Islet of Langerhans (tissue), 1 donor: ENCODE data around the gene SLC9A1.
A peak's percentile ranks its signal among the peaks of the same experiment; 100 is the strongest.

Experiments
- FAIRE-seq: peaks from one replicate; lab custom pipeline; 2011; peaks lifted over from hg19 to GRCh38; lab: Jason Lieb, UNC

SLC9A1 gene

GRCh38 chr1:27102134-27102706 is 52.7 kb downstream of the SLC9A1 start:
- no peak for FAIRE-seq

DNA sequence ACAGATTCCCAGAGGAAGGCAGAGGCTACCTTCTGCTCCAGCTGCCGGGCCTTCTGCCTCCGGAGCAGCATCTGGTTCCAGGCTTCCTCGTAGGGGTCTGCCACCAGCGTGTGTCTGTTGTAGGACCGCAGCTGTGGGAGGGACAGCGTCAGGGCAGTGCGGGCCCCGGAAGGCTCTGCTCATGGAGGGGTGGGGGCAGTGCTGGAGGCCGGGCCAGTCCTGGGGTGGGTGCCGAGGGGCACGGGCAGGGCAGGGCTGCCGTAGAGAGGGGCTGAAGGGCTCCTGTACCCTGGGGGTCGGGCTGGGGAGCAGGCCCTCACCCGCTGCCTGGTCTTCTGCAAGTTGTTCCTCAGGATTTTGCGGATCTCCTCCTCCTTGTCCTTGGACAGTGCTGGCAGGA is 53.2 kb downstream of the SLC9A1 start:
- FAIRE-seq, result no peak

DNA sequence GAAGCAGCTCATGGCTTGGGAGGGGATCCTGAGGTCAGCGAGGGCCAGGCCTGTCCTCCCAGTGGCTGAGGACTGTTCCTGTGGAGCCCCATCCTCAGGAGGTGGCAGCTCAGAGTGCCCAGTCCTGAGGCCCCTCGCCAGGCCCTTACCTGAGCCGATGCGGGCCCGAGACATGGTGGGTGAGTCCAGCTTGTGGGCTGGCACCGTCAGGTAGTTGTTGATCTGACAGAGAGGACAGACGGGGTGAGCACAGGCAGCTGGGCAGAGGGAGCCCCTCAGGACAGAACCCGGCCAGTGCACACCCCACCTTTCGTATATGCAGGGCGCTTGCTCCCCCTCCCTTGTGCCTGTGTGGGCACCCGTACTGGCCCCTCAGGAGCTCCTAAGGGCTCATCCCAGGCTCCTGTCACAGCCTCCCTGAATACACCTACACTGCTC is 53.9 kb downstream of the SLC9A1 start:
- no peak for FAIRE-seq

DNA sequence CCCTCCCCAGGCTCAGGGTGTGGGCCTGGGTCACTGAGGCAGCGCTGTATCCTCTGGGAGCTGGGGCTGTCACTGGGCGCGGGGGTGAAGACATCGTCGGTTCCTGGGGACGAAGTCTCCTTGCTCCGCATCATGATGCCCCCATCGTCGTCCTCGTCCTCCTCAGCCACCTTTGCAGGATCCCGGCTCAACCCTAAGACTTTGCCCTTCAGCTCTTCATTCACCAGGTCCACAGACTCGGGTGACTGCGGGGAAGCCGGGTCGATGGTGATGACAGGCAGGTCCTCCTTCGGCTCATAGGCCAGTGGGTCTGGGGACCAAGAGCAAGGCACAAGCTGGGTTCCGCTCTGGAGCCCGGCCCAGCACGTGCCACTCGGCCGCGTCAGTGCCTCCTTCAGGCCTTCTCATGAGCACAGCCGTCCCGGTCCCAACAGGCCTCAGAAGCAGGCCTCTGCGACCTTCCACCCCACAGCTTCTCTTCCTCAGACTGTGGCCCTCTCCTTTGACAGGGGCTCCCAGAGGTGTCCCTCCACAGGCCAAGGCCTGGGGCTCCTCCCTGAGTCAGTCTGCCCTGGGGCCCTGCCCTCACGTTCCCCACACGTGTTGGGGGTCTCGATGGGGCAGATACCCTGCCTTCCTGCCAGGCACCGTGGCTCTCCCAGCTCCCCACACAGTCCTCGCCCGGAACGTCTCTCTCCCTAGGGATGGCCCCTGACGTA is 54.4 kb downstream of the SLC9A1 start:
- no peak for FAIRE-seq

GRCh38 chr1:27099587-27100334 is 55.2 kb downstream of the SLC9A1 start:
- no peak for FAIRE-seq

DNA sequence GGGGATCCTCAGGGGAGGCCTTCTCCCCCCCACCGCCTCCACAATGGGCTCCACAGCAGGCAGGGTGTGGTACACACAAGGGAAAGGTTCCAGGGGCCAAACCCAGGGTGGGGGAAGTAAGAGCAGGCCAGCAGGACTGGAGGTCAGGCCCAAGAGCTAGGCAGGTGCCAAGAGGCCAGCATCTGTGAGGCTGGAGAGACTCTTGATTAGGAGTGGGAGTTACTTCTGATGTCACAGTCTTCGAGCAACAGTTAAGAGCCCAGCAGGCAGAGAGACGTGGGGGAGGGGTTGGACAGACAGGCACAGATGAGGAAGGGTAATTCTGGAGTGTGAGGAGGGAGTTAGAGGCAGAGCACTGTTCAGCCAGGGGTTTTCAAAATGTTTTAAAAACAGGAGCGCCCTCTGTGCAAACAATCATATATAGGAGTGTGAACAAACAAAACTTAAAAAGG is 55.8 kb downstream of the SLC9A1 start:
- FAIRE-seq, result no peak

DNA sequence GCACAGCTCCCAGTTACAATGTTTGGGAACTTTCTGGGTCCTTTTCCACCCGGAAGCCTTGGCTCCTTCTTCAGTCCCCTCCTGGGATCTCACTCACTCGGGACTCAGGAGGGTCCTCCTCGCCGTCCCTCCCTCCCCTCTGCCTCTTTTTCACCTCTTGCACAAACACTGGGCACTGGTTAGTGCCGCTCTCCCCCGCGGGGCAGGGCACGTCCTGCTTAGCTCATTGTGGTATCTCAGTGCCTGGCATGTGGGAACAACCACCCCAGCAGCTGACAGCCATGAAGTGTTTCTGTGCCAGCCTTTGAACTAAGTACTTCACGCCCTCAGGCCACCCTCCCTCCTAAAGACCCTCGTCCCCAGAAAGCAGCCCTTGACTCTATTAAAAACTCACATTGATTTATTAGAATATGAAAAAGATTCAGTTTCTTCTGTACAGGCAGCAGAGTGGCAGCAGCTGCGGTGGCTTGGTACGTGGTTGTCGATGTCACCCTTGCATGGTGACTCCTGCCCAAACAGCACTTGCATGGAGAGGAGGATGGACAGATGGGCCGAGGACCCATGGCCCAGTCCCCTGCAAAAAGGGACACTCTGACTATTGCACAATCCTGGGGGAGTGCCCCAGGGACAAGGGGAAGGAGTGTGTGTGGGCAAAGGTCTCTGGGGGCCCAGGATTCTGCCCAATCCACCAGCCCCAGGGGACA is 56.3 kb downstream of the SLC9A1 start:
- FAIRE-seq, result no peak

- FAIRE-seq, result peak; percentile 45
Measured at GRCh38 chr1:27097484-27097917, 57.4 kb downstream of the SLC9A1 start.

- FAIRE-seq, result no peak
Measured at GRCh38 chr1:27095576-27095975, 59.3 kb downstream of the SLC9A1 start.

DNA sequence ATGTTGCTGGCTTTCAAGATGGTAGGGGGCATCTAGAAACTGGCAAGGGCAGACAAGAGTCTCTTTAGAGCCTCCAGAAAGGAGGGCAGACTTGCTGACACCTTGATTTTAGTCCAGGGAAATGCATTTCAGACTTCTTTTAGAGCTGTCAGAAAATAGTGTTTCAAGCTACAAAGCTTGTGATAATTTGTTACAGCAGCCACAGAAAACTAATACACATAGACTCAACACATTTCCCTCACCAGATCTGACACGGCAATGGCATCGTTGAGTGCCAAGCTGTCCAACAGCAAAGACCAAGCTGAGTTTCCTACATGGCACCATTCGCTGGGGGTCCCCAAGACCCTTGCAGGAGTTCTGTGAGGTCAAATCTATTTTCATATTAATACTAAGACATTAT is 62.0 kb downstream of the SLC9A1 start:
- FAIRE-seq, result no peak

DNA sequence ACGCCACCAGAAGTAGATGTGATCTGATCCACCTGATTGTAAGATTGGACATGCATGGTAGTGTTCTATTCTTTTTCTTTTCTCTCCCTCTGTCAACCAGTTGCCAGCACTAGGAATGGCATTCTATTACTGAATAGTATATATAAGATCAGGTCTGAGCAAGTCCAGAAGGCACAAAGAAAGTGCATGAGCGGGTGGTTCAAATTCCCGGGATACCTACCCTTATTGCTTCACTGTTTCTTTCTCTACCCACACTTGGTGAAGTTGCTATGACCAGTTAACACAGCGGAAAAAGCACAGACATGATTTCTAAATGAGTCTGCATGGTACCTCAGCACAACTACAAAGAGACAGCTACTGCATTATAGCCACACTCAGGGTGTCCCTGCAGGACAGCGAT is 64.0 kb downstream of the SLC9A1 start:
- no peak for FAIRE-seq

DNA sequence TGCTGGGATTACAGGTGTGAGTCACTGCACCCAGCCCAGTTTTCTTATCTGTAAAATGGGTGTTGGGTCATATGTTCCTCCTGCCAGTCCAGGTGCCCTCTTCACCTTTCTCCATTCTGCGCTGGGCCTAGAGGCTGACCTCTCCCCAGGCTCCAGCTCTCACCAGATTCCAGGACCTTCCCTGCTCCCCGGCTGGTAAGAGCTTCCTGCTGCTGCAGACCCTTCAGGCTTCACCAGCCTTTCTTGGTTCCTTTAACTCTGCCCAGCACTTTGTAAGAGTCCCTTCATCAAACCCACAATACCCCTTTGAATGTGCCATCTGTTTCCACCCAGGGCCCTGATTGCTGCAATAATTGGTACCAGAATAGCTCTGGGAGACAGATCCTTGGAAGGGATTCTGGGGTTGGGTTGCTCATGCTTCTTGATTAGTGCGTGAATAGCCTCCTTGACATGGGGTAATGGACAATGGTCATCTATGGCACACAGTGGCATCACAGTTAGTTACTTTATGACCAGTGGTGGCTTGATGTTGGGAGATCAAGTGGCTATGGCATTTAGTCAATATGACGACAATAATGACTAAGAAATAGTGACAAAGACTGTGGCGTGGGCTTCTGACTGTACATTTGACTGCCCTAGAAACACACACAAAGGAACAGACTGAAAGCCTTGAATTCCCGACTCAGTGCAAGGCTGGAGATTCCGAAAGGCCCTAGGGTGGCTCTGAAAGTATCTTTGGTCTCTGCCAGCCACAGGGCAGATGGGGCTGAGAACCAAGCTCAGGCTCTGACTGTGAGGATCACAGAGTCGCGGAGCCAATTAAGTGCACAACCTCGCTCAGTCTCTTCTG is 67.3 kb downstream of the SLC9A1 start:
- FAIRE-seq, result no peak

DNA sequence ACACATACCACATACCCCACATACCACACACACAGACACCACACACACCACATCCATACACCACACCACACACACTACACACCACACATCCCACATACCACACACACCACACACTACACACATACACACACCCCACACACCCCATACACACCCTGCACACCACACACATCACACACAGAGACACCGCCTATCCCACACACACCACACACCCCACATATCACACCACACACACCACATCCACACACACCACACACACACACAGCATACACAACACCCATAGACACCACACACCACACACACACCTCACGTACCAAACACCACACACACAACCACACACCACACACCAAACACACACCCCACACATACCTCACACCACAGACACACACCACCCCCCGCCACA is 68.3 kb downstream of the SLC9A1 start:
- FAIRE-seq, result no peak

- FAIRE-seq, result no peak
Measured at GRCh38 chr1:27086026-27086425, 68.9 kb downstream of the SLC9A1 start.

GRCh38 chr1:27084107-27084506 is 70.8 kb downstream of the SLC9A1 start:
- FAIRE-seq, result no peak

- no peak for FAIRE-seq
Measured at GRCh38 chr1:27077968-27078367, 77.0 kb downstream of the SLC9A1 start.

DNA sequence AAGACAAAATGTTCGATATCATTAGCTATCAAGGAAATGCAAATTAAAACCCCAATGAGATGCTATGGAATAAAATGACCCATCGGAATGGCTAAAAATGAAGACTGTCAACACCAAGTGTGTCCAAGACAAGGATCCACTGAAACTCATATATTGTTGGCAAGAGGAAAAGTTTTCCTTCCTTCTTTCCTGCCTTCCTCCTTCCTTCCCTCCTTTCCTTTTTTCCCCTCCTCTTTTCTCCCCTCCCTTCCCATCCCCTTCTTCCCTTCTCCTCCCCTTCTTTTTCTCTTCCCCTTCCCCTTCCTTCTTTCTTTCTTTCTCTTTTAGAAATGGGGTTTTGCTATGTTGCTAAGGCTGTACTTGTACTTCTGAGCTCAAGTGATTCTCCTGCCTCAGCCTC is 78.1 kb downstream of the SLC9A1 start:
- no peak for FAIRE-seq

GRCh38 chr1:27074175-27074780 is 80.6 kb downstream of the SLC9A1 start:
- FAIRE-seq, result no peak

DNA sequence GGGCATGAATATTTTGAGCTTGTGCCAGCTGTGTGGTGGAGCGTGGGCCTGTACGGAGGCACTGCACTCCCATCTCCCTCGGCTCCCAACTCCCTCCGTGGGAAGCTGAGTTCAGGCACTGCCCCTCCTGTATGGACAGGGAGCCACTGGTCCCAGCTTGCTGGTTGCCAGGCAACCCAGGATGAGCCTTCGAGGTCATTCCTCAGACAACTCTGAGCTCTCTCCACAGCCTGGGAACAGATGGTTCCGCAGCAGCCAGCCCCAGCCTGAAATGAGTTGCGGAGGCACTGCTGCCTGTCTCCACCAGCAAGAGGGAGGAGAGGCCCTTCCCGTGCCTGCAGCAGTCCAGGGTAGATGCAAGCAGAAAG is 83.9 kb downstream of the SLC9A1 start:
- FAIRE-seq, result peak; percentile 90

GRCh38 chr1:27070390-27071048 is 84.4 kb downstream of the SLC9A1 start:
- FAIRE-seq, result no peak

DNA sequence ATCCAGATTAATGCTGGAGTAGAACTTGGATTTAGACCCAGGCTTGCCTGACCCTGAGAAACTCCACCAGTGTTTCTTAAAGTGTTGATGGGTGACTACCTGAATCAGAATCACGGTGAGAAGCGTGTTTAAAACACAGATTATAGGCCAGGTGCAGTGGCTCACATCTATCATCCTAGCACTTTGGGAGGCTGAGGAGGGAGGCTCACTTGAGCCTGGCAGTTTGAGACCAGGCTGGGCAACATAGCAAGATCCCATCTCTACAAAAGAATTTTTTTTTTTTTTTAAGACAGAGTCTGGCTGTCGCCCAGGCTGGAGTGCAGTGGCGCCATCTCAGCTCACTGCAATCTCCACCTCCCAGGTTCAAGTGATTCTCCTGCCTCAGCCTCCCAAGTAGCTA is 86.0 kb downstream of the SLC9A1 start:
- FAIRE-seq, result no peak
